Measurements from ENCODE around the gene RAPGEF2.

Gene RAPGEF2

DNA sequence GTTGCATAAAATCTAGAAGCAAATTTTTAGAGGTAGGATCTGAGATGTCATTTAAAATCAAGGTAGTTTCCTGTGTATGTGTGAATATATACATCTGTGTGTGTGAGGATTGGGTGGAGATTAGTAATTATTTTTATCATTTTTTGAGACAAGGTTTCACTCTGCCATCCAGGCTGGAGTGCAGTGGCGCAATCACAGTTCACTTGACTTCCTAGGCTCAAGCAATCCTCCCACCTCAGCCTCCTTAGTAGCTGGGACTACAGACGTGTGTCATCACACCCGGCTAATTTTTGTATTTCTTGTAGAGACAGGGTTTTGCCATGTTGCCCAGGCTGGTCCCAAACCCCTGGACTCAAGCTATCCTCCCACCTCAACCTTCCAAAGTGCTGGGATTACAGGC is 188.3 kb downstream of the RAPGEF2 start:
- TF ChIP-seq L3MBTL2 (conservative IDR thresholded peaks at IDR 0.05) (no peak), FOXA1 (IDR thresholded peaks at IDR 0.05) (no peak), SP1 (IDR thresholded peaks at IDR 0.05) (no peak), PKNOX1 (IDR thresholded peaks at IDR 0.05) (no peak), SUZ12 (IDR thresholded peaks at IDR 0.05) (no peak), FOXK2 (IDR thresholded peaks at IDR 0.05) (no peak), LEF1 (IDR thresholded peaks at IDR 0.05; ENCODE audit: borderline replicate concordance) (no peak), CTBP1 (IDR thresholded peaks at IDR 0.05; ENCODE audit: borderline replicate concordance) (no peak), BHLHE40 (IDR thresholded peaks at IDR 0.05; ENCODE audit: borderline replicate concordance) (no peak), FOXM1 (IDR thresholded peaks at IDR 0.05; ENCODE audit: borderline replicate concordance) (no peak), TARDBP (IDR thresholded peaks at IDR 0.05) (no peak), NFRKB (IDR thresholded peaks at IDR 0.05) (no peak), ELF4 (IDR thresholded peaks at IDR 0.05) (no peak), ARNT (IDR thresholded peaks at IDR 0.05) (no peak)
- CTCF ChIA-PET = no interaction called here
- no peak for DNase-seq (ENCODE audit: extremely low spot score)
- POLR2A ChIA-PET = no interaction called here

DNA sequence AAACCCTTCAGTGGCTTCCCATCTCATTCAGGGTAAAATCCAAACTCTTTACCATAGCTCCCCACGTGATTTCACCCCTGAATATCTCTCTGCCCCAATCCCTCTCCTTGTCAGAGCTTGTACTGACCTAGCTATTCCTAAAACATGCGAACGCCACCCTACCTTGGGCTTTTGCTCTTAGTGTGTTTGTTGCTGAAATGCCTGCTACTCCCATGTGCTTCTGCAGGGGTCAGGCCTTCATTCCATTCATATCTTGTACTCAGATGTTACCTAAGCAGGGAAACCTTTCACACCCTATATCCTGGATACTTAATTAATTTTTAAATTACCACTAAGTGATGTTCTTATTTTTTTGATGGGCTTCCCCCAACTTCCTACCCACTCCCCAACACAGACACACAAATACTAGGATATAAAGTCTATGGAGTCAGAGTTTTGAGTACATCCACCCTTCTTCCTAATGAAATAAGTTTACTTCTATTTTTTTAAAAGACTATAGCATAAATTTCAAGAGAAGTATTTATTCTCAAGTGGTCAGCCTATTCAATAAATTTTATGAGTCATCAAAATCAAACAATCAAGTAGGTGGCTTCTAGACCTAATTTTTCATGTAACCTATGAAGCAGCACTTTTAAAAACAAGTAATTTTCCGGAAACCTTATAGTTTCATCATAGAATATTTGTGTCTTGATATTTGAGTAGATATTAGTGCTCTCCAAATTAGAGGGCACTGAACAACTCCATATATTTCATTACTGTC is 189.4 kb downstream of the RAPGEF2 start:
- DNase-seq (ENCODE audit: extremely low spot score) = no peak
- CTCF ChIA-PET = no interaction called here
- POLR2A ChIA-PET = no interaction called here
- TF ChIP-seq SP1 (IDR thresholded peaks at IDR 0.05) (no peak), SUZ12 (IDR thresholded peaks at IDR 0.05) (no peak), PKNOX1 (IDR thresholded peaks at IDR 0.05) (no peak), TARDBP (IDR thresholded peaks at IDR 0.05) (no peak), BHLHE40 (IDR thresholded peaks at IDR 0.05; ENCODE audit: borderline replicate concordance) (no peak), FOXK2 (IDR thresholded peaks at IDR 0.05) (no peak), LEF1 (IDR thresholded peaks at IDR 0.05; ENCODE audit: borderline replicate concordance) (no peak), HDGF (IDR thresholded peaks at IDR 0.05; ENCODE audit: borderline replicate concordance) (no peak), ELF4 (IDR thresholded peaks at IDR 0.05) (no peak), CTBP1 (IDR thresholded peaks at IDR 0.05; ENCODE audit: borderline replicate concordance) (no peak), ZNF384 (IDR thresholded peaks at IDR 0.05) (no peak), ARNT (IDR thresholded peaks at IDR 0.05) (no peak)

DNA sequence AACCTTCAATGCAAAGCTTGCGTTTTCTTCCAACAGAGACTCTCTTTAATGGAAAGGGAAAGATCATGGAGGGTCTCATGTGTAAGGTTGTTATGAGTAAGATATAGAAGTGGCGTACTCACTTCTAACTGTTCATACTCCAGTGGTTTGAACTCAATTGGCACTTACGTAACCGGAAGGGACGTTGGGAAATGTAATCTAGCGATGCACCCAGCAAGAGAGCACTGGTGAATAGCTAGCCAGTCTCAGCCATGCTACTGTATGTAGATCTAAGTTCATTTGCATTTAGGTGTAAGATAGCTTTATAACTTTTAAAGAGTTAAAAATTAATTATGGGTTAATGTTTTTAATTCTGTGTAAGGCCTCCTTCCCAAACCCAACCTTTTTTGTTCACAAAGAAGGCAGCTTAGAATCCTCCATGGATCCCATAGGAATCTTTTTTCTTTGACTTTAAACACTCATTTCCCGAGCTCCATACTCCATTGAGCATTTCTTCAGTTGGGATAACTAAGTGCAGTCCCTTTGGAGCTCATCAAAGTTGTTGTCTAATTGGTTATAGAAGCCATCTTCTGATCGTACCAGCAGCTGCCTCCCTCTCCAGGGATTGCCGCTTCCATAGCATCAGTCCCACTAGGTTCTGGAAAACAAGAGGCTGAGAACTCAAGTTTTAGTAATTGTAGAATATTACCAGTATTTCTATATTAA is 191.1 kb downstream of the RAPGEF2 start:
- TF ChIP-seq FOXM1 (IDR thresholded peaks at IDR 0.05; ENCODE audit: borderline replicate concordance) (no peak), ELF4 (IDR thresholded peaks at IDR 0.05) (no peak)
- DNase-seq (ENCODE audit: extremely low spot score) = no peak
- ChIA-PET CTCF (no interaction called here), POLR2A (no interaction called here)

- CTCF ChIA-PET = no interaction called here
- TF ChIP-seq PKNOX1 (IDR thresholded peaks at IDR 0.05) = no peak
- no peak for TF ChIP-seq ELF4 (IDR thresholded peaks at IDR 0.05)
- TF ChIP-seq ZNF384 (IDR thresholded peaks at IDR 0.05) = no peak
- TF ChIP-seq FOXK2 (IDR thresholded peaks at IDR 0.05) = no peak
- no peak for TF ChIP-seq TARDBP (IDR thresholded peaks at IDR 0.05)
- no peak for TF ChIP-seq SUZ12 (IDR thresholded peaks at IDR 0.05)
- no peak for TF ChIP-seq LEF1 (IDR thresholded peaks at IDR 0.05; ENCODE audit: borderline replicate concordance)
- no peak for TF ChIP-seq BHLHE40 (IDR thresholded peaks at IDR 0.05; ENCODE audit: borderline replicate concordance)
- no peak for TF ChIP-seq HDGF (IDR thresholded peaks at IDR 0.05; ENCODE audit: borderline replicate concordance)
- TF ChIP-seq NFRKB (IDR thresholded peaks at IDR 0.05) = no peak
- no peak for TF ChIP-seq L3MBTL2 (conservative IDR thresholded peaks at IDR 0.05)
- no peak for TF ChIP-seq SP1 (IDR thresholded peaks at IDR 0.05)
- TF ChIP-seq FOXM1 (IDR thresholded peaks at IDR 0.05; ENCODE audit: borderline replicate concordance) = no peak
- no peak for TF ChIP-seq ARNT (IDR thresholded peaks at IDR 0.05)
- TF ChIP-seq FOXA1 (IDR thresholded peaks at IDR 0.05) = no peak
- no peak for TF ChIP-seq CTBP1 (IDR thresholded peaks at IDR 0.05; ENCODE audit: borderline replicate concordance)
- no peak for DNase-seq (ENCODE audit: extremely low spot score)
- POLR2A ChIA-PET = no interaction called here
These were observed 193.2 kb downstream of the RAPGEF2 start for GRCh38 chr4:159296061-159296460.

GRCh38 chr4:159297091-159297490 is 194.2 kb downstream of the RAPGEF2 start:
- POLR2A ChIA-PET = no interaction called here
- no peak for DNase-seq (ENCODE audit: extremely low spot score)
- TF ChIP-seq FOXM1 (IDR thresholded peaks at IDR 0.05; ENCODE audit: borderline replicate concordance) (no peak), BHLHE40 (IDR thresholded peaks at IDR 0.05; ENCODE audit: borderline replicate concordance) (no peak), SUZ12 (IDR thresholded peaks at IDR 0.05) (no peak), L3MBTL2 (conservative IDR thresholded peaks at IDR 0.05) (no peak), ZNF384 (IDR thresholded peaks at IDR 0.05) (no peak), SP1 (IDR thresholded peaks at IDR 0.05) (no peak), FOXK2 (IDR thresholded peaks at IDR 0.05) (no peak), FOXA1 (IDR thresholded peaks at IDR 0.05) (no peak), ARNT (IDR thresholded peaks at IDR 0.05) (no peak), LEF1 (IDR thresholded peaks at IDR 0.05; ENCODE audit: borderline replicate concordance) (no peak), NFRKB (IDR thresholded peaks at IDR 0.05) (no peak), ELF4 (IDR thresholded peaks at IDR 0.05) (no peak), TARDBP (IDR thresholded peaks at IDR 0.05) (no peak), CTBP1 (IDR thresholded peaks at IDR 0.05; ENCODE audit: borderline replicate concordance) (no peak), PKNOX1 (IDR thresholded peaks at IDR 0.05) (no peak), HDGF (IDR thresholded peaks at IDR 0.05; ENCODE audit: borderline replicate concordance) (no peak)
- CTCF ChIA-PET = no interaction called here
